GM03348 (cell line): ENCODE measurements around the gene TARBP2.

ENCODE experiments used
- DNase-seq: peaks from one replicate; pipeline ENCODE4 v3.0.0; 2012; ENCODE audit warnings: low spot score

TARBP2 gene

GRCh38 chr12:53496752-53497032, 4.4 kb upstream of the TARBP2 start:
- no peak for DNase-seq

- no peak for DNase-seq
These were observed 3.6 kb upstream of the TARBP2 start for GRCh38 chr12:53497461-53497860.

- DNase-seq = no peak
These were observed 2.9 kb upstream of the TARBP2 start for GRCh38 chr12:53498235-53498630.

- DNase-seq = peak; percentile 79
These were observed 1.6 kb upstream of the TARBP2 start, which contains the start of gene MAP3K12 for GRCh38 chr12:53499266-53500141. TSS of gene MAP3K12 (minus strand) at chr12:53499458. CDS start at chr12:53487391, 12,067 bp downstream.

GRCh38 chr12:53500142-53500775, 824 bp upstream of the TARBP2 start:
- DNase-seq = peak; percentile 76

GRCh38 chr12:53501615-53502181, 615 bp downstream of the TARBP2 start:
- no peak for DNase-seq

- DNase-seq = no peak
These were observed 1.2 kb downstream of the TARBP2 start for GRCh38 chr12:53502331-53502730.

- no peak for DNase-seq
These were observed 2.1 kb downstream of the TARBP2 start for GRCh38 chr12:53502983-53503728.

- no peak for DNase-seq
These were observed 3.2 kb downstream of the TARBP2 start for GRCh38 chr12:53504004-53504920.

- DNase-seq = peak; percentile 80
These were observed 4.0 kb downstream of the TARBP2 start for GRCh38 chr12:53505086-53505485.

- DNase-seq = no peak
These were observed 4.7 kb downstream of the TARBP2 start for GRCh38 chr12:53505555-53506449.

GRCh38 chr12:53506450-53506785, 5.3 kb downstream of the TARBP2 start:
- no peak for DNase-seq

- no peak for DNase-seq
These were observed 6.0 kb downstream of the TARBP2 start, which contains the start of gene NPFF for GRCh38 chr12:53506881-53507602. TSS of gene NPFF (minus strand) at chr12:53507484. CDS start at chr12:53507474, 10 bp downstream.

GRCh38 chr12:53507603-53507885, 6.5 kb downstream of the TARBP2 start:
- DNase-seq = no peak

- peak; percentile 85 for DNase-seq
These were observed 7.6 kb downstream of the TARBP2 start for GRCh38 chr12:53508534-53509170.

GRCh38 chr12:53510181-53510812, 9.2 kb downstream of the TARBP2 start:
- DNase-seq = no peak

- DNase-seq = no peak
These were observed 12.8 kb downstream of the TARBP2 start for GRCh38 chr12:53513712-53514410.

- DNase-seq = no peak
These were observed 13.7 kb downstream of the TARBP2 start for GRCh38 chr12:53514628-53515290.
